GM18499 (cell line): ENCODE results near the gene CST3.
"Not testable (repeated sequence)": the region's sequence is repeated elsewhere in the genome, so short reads cannot be mapped to it uniquely, and the experiment has no call there.

ENCODE experiments used
- ATAC-seq: cut with Tn5 transposase; IDR thresholded peaks from one replicate; pipeline ENCODE4 v1.9.1; 2021; ENCODE audit warnings: moderate number of reproducible peaks; ENCODE audit not compliant: insufficient read depth, unreplicated experiment

Gene CST3, protein sequence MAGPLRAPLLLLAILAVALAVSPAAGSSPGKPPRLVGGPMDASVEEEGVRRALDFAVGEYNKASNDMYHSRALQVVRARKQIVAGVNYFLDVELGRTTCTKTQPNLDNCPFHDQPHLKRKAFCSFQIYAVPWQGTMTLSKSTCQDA

DNA sequence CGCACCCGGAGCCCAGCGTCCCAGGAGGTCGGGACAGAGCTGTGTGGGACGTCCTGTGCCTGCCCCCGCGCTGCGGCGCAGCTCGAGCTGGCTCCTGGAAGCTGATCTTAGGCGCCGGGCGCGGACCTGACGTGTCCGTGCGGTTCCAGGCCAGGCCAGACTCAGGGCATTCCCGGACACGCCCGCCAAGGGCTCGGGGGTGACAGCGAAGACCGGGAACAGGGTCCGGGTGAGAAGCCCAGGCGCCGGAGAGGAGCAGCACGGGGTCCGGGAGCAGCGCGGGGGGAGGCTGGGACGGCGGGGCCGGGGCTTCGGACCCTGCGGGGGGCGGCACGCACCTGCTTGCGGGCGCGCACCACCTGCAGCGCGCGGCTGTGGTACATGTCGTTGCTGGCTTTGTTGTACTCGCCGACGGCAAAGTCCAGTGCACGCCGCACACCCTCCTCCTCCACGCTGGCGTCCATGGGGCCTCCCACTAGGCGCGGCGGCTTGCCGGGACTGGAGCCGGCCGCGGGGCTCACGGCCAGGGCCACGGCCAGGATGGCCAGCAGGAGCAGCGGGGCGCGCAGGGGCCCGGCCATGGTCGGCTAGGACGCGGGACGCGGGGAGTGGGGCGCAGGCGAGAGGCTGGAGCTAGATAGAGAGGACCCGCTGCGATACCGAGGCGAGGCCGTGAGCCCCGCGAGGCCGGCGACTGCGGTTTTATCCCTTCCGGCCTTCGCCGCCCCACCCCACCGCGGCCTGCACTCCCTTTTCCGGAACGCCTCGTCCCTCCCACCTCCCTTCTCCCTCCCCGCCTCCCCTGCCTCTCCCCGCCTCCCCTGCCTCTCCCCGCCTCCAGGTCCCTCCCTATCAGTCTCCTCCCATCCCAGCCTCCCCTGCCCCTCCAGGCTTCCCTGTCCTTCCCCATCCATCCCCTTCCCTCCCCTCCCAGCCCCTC is at the start of gene CST3:
Gene CST3 (minus strand): TSS at position 674 of the 940 bp plus-strand sequence. CDS start 93 bp downstream, at position 581.
- no peak for ATAC-seq

DNA sequence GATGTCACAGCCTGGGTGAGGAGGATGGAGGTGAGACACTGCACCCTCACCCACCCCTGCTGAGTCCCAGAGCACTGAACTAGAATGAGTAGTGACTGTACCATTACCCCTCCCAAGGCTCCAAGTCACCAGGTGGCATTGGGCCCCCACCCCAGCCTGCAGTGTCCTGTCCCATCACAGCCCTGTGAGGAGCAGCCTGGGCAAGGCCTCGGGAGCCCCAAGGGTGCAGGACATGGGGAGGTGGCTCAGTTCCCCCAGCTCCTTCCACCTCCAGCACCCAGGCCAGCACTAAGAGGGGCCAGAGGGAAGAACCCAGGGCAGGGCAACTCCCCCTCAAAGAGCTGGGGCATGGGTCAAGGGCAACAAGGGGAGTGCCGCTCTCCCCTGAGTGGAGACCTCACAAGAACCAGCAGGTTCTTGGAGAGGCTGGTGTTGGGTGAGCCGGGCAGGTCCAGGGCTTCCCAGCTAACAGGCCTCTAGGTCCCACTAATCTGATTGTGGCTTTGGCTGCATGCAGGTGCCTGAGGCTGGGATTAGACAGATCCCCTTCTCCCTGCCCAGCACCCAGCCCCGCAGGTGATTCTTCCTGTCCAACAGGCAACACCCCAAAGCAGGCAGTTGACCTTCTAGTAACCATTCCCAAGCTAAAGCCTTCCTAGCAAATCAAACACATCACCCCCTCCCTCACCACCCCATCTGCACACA is 48.4 kb upstream of the CST3 start:
- ATAC-seq: no peak

DNA sequence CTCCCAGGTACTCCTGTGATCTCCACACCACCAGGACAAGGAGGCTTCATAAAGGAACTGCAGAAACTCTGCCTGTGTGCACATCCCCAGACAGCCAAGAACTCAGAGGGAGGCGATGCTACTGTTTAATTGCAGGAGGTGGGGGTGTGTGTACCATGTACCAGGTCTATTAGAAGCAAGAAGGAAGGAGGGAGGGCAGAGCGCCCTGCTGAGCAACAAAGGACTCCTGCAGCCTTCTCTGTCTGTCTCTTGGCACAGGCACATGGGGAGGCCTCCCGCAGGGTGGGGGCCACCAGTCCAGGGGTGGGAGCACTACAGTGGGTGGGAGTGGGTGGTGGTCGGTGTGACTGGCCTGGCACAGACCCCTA is 47.8 kb upstream of the CST3 start:
- not testable (repeated sequence) for ATAC-seq

DNA sequence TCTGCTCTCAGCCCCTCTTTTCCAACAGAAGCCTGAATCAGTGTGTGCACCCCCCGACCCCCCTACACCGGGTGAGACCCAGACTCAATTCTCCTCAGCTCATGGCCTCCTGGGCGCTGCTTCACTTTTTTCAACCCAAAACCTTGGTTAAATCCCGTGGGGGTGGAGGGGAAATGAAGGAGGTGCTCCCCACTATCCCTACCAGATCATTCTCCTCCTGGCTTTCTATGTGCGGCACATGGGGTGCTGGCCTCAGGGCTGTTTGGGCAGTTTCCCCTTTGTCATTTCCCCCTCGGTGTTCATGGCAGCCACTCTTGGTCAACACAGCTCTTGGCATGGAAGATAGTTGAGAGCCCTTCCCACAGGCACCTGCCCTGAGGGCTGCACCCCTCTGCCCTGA is 46.5 kb upstream of the CST3 start:
- no peak for ATAC-seq

DNA sequence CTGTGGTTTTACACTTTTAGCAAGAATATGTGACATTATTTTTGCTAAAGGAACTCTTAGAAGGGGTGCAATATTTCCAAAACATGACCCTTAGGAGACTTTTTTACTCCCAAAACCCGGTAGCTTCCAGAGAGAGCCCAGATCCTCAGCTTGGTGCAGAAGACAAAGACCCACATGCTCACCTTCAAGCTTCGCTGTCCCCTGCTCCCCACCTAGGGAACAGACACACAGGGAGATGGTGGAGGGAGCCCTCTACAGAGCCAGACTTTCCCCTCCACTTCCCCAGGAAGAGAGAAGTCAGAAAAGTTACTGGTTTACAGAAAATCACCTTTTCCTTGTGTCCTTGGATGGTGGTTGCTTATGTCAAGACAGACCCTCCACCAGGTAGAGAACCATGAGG is 46.1 kb upstream of the CST3 start:
- ATAC-seq: no peak

DNA sequence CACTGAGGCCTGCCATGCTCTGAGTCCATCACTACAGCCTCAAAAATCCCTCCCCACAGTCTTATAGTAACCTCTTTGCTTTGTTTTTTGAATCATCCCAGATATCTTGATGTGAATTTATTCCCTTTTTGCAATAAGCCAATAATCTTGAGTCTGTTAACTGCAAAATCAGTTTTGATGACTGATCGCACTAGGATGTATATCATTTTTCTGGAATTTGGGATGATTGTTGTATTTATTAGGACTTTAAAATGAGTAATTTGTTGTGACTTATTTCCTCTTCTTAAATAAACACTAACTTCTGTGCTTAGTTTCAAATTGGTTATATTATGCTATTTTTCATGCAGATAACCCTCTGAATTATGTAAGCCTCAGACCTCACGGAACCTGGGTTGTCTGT is 45.5 kb upstream of the CST3 start:
- no peak for ATAC-seq

DNA sequence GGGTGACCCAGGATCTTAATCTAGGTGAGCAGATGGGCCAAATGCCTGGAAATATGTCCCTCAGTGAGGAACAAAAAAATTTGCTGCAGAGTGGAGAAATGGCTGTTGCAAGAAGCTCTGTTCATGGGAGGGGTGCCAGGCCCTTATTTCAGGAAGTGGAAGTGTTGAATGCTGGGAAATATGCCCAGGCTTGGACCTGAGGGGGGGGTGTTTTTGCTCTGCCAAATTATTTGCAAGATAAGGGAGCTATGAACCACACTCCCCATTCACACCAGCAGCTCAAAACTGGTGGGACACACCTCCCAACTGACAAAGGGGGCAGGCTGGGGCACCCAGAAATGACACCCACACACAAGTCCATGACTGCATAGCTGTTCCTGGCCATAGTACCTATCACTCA is 42.4 kb upstream of the CST3 start:
- no peak for ATAC-seq

DNA sequence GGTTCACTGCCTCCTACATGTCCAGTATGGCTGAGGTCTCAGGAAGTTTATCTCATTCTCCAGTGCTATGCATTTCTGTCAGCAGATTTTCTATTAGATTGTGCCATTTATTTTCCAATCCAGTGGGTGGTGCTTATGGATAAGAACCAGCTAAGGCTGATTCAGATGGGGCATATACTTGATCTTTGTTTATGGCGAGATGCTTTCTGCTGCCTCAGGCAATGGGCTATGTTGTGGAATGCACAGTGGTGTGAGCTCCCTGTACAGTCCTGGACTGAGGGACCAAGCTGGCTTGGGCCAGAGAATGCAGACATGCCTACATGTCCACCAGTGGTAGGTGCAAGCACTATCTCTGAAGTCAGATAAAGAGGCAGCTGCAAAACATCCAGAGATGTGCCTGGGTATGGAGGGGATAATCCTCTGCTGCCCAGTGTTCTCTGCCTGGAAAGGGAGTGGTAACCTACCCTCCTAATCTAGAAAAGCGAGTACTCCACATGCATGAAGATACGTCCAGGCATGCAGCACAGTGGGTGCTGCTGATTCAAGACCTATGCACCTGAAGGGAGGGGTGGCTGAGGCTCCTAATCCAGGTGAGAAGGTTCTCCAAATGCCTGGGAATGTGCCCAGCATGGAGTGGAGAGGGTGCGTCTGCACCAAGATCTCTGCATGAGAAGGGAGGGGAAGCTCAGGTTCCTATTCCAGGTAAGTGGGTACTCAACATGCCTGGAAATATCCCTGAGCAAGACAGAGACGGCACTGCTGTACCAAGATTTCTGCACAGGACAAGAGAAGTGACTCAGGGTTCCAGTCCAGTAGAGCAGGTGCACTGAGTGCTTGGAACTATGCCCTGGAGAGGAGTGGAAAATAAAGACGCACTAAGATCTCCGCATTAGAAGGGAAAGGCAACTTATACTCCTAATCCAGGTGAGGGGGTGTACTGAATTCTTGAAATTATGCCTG is 41.7 kb upstream of the CST3 start:
- no peak for ATAC-seq

DNA sequence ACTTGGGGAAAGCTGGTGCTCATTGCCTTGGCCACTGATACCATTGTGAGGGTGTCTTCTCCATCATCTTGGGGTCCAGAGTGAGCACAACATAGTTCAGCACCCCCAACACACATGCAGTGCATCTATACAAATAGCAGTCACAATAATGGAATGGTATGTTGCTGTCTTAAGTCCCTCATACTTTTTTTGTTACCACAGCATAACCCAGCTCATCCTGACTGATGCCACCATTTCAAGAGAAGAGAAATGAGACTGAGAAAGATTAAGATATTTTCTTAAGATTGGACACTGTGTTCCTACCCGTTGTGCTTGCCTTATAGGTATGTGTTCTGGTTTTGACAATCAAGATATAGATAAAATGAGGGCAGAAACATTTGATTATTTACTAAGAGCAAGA is 35.5 kb upstream of the CST3 start:
- no peak for ATAC-seq

DNA sequence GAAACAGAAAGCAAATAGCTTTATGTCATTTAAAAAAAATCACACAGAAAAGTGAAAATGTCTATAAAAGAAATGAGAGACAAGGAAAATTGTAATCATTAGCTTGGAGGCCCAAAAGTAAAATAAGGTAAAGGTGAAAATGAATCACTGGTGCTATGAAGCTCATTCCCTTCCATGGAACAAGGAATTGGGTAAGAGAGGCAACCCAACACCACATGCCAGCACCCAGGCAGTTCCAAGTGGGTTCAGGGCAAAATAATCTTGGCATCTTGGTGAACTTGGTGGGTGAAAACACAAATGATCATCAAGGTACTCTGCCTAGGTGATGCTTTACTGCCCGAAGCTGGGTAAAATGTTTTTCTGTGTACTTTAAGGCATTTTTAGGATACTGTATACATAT is 34.4 kb upstream of the CST3 start:
- no peak for ATAC-seq

DNA sequence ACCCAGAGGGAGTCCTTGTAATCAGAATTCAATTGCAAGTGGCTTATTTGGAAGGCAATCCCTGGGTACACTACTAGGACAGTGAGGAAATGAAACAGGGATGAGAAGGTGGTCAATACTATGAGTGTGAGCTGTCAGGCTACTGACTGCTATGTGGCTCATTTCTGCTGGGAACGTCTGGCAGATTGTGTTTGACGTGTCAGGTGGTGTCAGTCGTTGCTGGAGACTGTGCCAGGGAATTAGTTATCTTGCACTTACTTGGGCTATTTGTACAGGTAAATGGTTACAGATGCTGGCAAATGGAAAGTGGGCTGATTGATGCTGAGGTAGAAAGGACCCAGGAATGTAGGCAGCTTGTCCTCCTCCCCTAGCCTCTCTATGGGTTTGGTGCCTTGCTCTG is 33.7 kb upstream of the CST3 start:
- no peak for ATAC-seq

DNA sequence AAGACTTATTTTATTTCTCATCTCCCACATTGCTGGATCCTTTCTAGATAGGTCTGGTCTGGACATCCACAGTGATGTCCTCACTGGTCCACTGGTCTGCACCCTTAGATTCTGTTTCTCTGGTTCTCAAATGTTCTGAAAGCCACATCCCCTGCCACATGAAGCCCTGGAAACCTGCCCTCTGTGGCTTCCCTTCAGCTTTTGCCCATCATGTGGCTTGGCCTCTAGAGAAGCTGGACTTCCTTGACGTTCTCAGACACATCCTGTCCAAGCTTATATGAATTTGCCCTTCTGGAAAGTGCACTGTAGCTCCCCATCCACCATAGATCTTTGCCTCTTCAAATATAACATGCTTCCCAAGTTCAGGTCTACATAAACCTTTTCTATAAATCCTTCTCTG is 32.6 kb upstream of the CST3 start:
- no peak for ATAC-seq

DNA sequence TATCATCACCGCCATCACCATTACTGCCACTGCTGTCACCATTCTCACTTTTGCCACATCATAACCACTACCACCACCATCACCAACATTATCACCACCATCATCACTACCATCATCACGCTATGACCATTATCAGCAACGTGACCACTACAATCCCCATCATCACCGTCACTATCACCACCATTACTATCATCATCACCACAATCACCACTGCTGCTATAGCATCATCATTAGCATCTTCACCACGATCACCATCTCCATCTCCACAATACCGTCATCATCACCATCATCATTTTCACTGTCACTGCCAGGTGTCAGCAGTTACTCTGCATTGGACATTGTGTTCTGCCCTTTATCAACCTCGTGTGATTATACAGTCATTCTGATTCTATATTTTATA is 32.1 kb upstream of the CST3 start:
- ATAC-seq: no peak

DNA sequence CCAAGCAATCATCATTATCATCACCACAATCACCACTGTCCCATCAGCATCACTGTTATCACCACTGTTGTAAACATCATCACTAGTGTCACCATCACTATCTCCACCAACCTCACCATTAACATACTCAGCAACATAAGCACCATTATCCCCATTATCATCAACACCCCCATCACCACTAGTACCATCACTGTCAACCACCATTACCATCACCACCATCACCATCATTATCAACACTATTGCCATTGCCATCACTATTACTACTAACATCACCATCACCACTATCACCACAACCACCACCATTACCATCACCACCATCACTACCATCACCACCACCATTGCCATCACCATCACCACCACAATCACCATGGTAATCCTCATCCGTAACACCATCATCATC is 31.6 kb upstream of the CST3 start:
- no peak for ATAC-seq

DNA sequence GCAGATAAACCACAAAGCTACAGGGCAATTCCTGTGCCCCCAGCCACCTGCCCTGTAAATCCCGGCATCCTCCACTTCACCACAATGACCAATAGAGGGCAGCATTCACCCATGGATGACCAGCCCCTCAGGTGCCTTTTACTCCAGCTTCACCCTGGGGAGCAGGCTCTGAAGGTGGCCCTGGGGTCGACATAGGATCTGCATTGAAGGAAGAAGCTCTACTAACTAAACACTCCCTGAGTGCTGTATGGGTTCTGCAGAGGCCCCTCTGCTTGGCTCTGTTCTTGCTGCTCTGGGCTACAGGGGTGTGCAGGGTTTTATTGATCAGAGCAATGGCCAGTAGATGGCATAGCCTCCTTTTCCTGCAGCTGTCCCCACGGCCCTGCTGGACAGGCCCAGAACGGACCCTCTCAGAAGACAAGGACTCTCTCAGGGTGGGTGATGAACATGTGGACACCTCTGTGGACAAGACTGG is 30.8 kb upstream of the CST3 start:
- ATAC-seq: no peak

DNA sequence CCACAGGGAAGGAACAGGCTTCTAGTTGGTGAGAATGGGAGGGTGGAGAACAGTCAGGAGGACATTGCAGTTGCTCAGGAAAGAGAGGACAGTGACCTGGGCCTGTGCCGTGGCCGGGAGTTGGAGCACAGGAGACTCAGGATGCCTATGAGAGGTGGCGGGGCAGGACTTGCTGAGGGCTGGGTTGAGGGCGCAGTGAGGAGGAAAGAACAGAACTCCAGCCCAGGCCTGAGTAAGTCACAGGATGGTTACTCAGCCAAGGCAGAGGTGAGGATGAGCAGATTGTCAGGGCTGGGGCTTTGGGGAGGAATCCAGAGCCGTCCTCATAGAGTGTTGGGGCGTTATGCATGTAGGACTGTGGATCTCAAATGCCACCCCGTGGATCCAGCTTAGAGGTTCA is 29.9 kb upstream of the CST3 start:
- no peak for ATAC-seq

DNA sequence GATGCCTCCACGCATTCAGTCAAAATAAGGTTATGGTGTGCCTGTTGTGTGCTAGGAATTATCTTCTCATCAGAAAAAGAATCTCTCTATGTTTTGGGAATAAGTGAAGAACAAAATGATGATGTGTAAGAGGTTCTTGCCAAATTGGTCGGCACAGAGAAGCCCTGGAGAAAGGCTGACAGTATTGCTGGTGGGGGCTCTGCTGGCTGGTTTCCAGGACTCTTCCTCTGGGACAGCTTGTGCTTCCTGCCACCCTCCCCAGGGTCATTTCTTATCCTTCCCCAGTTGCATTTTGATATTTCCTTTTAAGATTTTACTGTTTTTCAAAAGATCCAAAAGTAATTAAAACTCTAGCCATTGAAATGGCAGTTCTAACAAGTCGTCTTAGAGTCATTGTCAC is 28.9 kb upstream of the CST3 start:
- no peak for ATAC-seq

DNA sequence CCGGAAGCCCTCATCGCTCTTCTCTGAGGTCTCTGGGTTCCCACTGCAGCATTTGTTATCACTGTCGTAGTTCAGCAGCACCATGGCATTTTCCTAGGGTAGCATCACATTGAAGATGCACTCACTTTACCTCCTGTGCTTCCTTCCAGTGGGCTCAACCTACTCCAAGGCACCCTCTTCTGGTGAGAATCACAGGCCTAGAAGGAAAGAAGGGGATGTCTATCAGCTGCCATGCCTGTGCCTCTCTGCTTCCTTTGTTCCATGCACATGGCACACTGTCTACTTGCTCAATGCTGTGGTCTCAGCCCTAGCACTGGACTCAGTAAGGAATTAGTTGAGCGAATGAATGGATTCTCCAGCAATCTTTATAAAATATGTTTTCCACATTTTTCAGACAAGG is 28.4 kb upstream of the CST3 start:
- no peak for ATAC-seq

DNA sequence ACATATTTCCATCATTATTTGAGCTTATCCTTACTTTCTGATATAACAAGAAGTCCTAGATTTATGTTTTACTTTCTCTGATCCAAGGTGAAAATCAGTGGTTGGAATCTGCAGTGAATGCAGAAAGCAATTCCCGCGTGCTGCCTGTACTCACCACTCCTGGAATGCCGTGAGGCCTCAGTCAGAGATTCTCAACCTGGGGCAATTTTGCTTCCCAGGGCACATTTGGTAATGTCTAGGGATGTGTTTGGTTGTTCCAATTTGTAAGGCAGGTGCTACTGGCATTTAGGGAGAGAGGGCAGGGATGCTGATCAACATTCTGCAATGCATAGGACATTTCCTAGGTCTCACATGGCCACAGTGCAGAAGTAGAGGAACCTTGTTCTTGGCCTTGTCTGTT is 27.2 kb upstream of the CST3 start:
- no peak for ATAC-seq

DNA sequence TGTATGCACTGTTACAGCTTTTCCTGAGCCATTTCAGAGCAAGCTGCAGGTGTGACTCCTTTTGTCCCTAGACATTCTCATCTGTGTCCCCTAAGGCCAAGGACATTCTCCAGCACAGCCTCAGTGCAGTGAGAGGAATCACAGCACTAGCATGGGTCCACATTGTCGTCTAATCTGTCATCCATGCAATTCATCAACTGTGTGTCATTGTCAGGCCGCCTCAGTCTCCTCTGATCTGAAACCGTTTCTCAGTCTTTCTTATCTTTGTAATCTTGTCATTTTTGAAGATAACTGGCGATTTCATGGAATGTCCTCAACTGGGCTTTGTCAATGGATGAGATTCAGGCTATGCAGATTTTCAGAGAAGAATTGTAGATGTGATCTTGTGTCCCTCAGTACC is 26.3 kb upstream of the CST3 start:
- not testable (repeated sequence) for ATAC-seq
